Measurements from ENCODE around the gene DHDH.
A peak's percentile ranks its signal among the peaks of the same experiment; 100 is the strongest.
"Not testable (repeated sequence)": the region's sequence is repeated elsewhere in the genome, so short reads cannot be mapped to it uniquely, and the experiment has no call there.

Gene DHDH

GRCh38 chr19:48933382-48933932, at the start of gene DHDH:
TSS of gene DHDH (plus strand) at chr19:48933699. CDS start at chr19:48933722, 23 bp downstream.
- DNase-seq (ENCODE audit: low read depth, low spot score) = no peak

- no peak for DNase-seq (ENCODE audit: low read depth, low spot score)
Observed at GRCh38 chr19:48883726-48884125, 49.8 kb upstream of the DHDH start.

- DNase-seq (ENCODE audit: low read depth, low spot score) = no peak
Observed at GRCh38 chr19:48887861-48888612, 45.5 kb upstream of the DHDH start.

GRCh38 chr19:48889496-48889895, 44.0 kb upstream of the DHDH start:
- DNase-seq (ENCODE audit: low read depth, low spot score) = not testable (repeated sequence)

- DNase-seq (ENCODE audit: low read depth, low spot score) = no peak
Observed at GRCh38 chr19:48890551-48890950, 42.9 kb upstream of the DHDH start.

- DNase-seq (ENCODE audit: low read depth, low spot score) = no peak
Observed at GRCh38 chr19:48895226-48895625, 38.3 kb upstream of the DHDH start.

- DNase-seq (ENCODE audit: low read depth, low spot score) = no peak
Observed at GRCh38 chr19:48896191-48896720, 37.2 kb upstream of the DHDH start.

GRCh38 chr19:48897181-48897580, 36.3 kb upstream of the DHDH start:
- DNase-seq (ENCODE audit: low read depth, low spot score) = no peak

GRCh38 chr19:48899386-48899749, 34.1 kb upstream of the DHDH start:
- DNase-seq (ENCODE audit: low read depth, low spot score) = not testable (repeated sequence)

GRCh38 chr19:48899781-48900476, 33.6 kb upstream of the DHDH start, which contains the start of gene NUCB1:
TSS of gene NUCB1 (plus strand) at chr19:48900312. CDS start at chr19:48900797, 485 bp downstream.
- DNase-seq (ENCODE audit: low read depth, low spot score) = peak; percentile 98

- DNase-seq (ENCODE audit: low read depth, low spot score) = no peak
Observed at GRCh38 chr19:48900477-48901406, 32.8 kb upstream of the DHDH start.

- DNase-seq (ENCODE audit: low read depth, low spot score) = not testable (repeated sequence)
Observed at GRCh38 chr19:48902291-48902690, 31.2 kb upstream of the DHDH start.

GRCh38 chr19:48903788-48904187, 29.7 kb upstream of the DHDH start:
- DNase-seq (ENCODE audit: low read depth, low spot score) = not testable (repeated sequence)

GRCh38 chr19:48905664-48906063, 27.8 kb upstream of the DHDH start:
- no peak for DNase-seq (ENCODE audit: low read depth, low spot score)

GRCh38 chr19:48906324-48906723, 27.2 kb upstream of the DHDH start:
- no peak for DNase-seq (ENCODE audit: low read depth, low spot score)

- DNase-seq (ENCODE audit: low read depth, low spot score) = no peak
Observed at GRCh38 chr19:48907671-48908070, 25.8 kb upstream of the DHDH start.

GRCh38 chr19:48909424-48910077, 23.9 kb upstream of the DHDH start:
- not testable (repeated sequence) for DNase-seq (ENCODE audit: low read depth, low spot score)

GRCh38 chr19:48910803-48911202, 22.7 kb upstream of the DHDH start:
- no peak for DNase-seq (ENCODE audit: low read depth, low spot score)

GRCh38 chr19:48913114-48913889, 20.2 kb upstream of the DHDH start:
- no peak for DNase-seq (ENCODE audit: low read depth, low spot score)

- no peak for DNase-seq (ENCODE audit: low read depth, low spot score)
Observed at GRCh38 chr19:48914181-48914580, 19.3 kb upstream of the DHDH start.

All from smooth muscle cell of the brain vasculature (primary cell).